ENCODE results near the gene CDK14. TPM values are rescaled to one million over a fixed set of nuclear protein-coding genes. Genes with fewer than 3 reads are reported as not detected.

Gene CDK14
- total and polyA plus RNA-seq, 10 of the 15 experiments (the other 5 are each of a cell fraction or from before 2014, with no cell fraction given): 6.5 to 61.3 (median 24.2) TPM

DNA sequence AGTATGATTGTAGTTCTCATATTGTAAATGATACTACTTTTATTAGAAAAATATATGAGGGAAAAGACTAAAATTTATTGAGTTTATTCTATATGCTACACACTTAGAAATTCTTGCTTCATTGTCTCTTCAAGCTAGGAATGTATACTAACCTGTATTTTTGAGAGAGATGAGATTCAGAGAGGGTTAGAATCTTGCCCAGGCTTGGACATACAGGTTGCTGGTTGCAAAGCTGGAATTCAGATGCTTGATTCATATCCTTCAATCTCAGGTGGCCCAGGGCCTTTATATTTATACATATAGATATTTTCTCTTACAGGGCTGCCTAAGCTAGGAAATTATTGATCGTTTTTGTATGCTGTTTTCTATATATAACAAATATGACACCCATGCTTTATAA, 324.2 kb downstream of the CDK14 start:
- intact Hi-C loops (cut with micrococcal nuclease; ENCODE audit: unreplicated experiment): no loop called here
- TF ChIP-seq NRF1 (conservative IDR thresholded peaks at IDR 0.05; ENCODE audit: low read depth, low read length) (no peak), GABPA (IDR thresholded peaks at IDR 0.05; ENCODE audit: low read depth) (no peak), NFIC (IDR thresholded peaks at IDR 0.05; ENCODE audit: low read depth, low read length) (no peak), FOXK2 (IDR thresholded peaks at IDR 0.05) (no peak), POLR2AphosphoS5 (IDR thresholded peaks at IDR 0.05; ENCODE audit: low read length) (no peak), GATAD2B (conservative IDR thresholded peaks at IDR 0.05; ENCODE audit: low read depth) (no peak), EGR1 (IDR thresholded peaks at IDR 0.05; ENCODE audit: borderline replicate concordance in 1 of 2, low read depth in 2 of 2, low read length in 2 of 2) (no peak), CHD4 (IDR thresholded peaks at IDR 0.05) (no peak), BCL3 (IDR thresholded peaks at IDR 0.05; ENCODE audit: borderline replicate concordance, insufficient read depth, low read depth, low read length, poor library complexity, severe bottlenecking) (no peak), SUPT20H (IDR thresholded peaks at IDR 0.05; ENCODE audit: borderline replicate concordance, control insufficient read depth, low read depth, low read length) (no peak), FOXM1 (IDR thresholded peaks at IDR 0.05; ENCODE audit: low read depth, low read length) (no peak), TCF7 (IDR thresholded peaks at IDR 0.05; ENCODE audit: borderline replicate concordance) (no peak), CHD1 (IDR thresholded peaks at IDR 0.05; ENCODE audit: low read depth, low read length) (no peak), ASH2L (IDR thresholded peaks at IDR 0.05; ENCODE audit: borderline replicate concordance, low read depth) (no peak)
- TF ChIP-seq, protein P1, sequence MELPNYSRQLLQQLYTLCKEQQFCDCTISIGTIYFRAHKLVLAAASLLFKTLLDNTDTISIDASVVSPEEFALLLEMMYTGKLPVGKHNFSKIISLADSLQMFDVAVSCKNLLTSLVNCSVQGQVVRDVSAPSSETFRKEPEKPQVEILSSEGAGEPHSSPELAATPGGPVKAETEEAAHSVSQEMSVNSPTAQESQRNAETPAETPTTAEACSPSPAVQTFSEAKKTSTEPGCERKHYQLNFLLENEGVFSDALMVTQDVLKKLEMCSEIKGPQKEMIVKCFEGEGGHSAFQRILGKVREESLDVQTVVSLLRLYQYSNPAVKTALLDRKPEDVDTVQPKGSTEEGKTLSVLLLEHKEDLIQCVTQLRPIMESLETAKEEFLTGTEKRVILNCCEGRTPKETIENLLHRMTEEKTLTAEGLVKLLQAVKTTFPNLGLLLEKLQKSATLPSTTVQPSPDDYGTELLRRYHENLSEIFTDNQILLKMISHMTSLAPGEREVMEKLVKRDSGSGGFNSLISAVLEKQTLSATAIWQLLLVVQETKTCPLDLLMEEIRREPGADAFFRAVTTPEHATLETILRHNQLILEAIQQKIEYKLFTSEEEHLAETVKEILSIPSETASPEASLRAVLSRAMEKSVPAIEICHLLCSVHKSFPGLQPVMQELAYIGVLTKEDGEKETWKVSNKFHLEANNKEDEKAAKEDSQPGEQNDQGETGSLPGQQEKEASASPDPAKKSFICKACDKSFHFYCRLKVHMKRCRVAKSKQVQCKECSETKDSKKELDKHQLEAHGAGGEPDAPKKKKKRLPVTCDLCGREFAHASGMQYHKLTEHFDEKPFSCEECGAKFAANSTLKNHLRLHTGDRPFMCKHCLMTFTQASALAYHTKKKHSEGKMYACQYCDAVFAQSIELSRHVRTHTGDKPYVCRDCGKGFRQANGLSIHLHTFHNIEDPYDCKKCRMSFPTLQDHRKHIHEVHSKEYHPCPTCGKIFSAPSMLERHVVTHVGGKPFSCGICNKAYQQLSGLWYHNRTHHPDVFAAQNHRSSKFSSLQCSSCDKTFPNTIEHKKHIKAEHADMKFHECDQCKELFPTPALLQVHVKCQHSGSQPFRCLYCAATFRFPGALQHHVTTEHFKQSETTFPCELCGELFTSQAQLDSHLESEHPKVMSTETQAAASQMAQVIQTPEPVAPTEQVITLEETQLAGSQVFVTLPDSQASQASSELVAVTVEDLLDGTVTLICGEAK (IDR thresholded peaks at IDR 0.05; ENCODE audit: borderline replicate concordance): no peak
- TF ChIP-seq, protein P2, sequence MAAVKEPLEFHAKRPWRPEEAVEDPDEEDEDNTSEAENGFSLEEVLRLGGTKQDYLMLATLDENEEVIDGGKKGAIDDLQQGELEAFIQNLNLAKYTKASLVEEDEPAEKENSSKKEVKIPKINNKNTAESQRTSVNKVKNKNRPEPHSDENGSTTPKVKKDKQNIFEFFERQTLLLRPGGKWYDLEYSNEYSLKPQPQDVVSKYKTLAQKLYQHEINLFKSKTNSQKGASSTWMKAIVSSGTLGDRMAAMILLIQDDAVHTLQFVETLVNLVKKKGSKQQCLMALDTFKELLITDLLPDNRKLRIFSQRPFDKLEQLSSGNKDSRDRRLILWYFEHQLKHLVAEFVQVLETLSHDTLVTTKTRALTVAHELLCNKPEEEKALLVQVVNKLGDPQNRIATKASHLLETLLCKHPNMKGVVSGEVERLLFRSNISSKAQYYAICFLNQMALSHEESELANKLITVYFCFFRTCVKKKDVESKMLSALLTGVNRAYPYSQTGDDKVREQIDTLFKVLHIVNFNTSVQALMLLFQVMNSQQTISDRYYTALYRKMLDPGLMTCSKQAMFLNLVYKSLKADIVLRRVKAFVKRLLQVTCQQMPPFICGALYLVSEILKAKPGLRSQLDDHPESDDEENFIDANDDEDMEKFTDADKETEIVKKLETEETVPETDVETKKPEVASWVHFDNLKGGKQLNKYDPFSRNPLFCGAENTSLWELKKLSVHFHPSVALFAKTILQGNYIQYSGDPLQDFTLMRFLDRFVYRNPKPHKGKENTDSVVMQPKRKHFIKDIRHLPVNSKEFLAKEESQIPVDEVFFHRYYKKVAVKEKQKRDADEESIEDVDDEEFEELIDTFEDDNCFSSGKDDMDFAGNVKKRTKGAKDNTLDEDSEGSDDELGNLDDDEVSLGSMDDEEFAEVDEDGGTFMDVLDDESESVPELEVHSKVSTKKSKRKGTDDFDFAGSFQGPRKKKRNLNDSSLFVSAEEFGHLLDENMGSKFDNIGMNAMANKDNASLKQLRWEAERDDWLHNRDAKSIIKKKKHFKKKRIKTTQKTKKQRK (IDR thresholded peaks at IDR 0.05; ENCODE audit: low read depth, low read length): no peak

More for the DNA sequence above, 324.2 kb downstream of the CDK14 start:
- no peaks in the 10 kb centered on the region for H3K9me3 ChIP-seq (replicated peaks; ENCODE audit: control insufficient read depth, insufficient read depth, low read length)
- no peaks in the 10 kb centered on the region for H3K79me2 ChIP-seq (ENCODE audit: control insufficient read depth, insufficient read depth, low read length)
- no peak overlapping the region for H3K4me2 ChIP-seq (ENCODE audit: control insufficient read depth, insufficient read depth)
- DNase-seq (ENCODE audit: low read depth, low spot score) (no peak), FAIRE-seq (no peak), ATAC-seq (no peak)
- no peak overlapping the region for H3K27ac ChIP-seq (ENCODE audit: control insufficient read depth, insufficient read depth)
- no peaks in the 10 kb centered on the region for H4K20me1 ChIP-seq (ENCODE audit: control insufficient read depth, insufficient read depth)
- no peaks in the 10 kb centered on the region for H3K27me3 ChIP-seq (replicated peaks in 1 of 2; ENCODE audit: control insufficient read depth in 2 of 2, insufficient read depth in 2 of 2, low read length in 1 of 2)
- no peak overlapping the region for H3K4me3 ChIP-seq
- ChIA-PET RAD21 (ENCODE audit: unreplicated experiment) (interaction anchor here (0.9 to 1.4 kb wide), 2 partner anchors 12 to 208 kb away, joined by 4 to 5 read pairs; no protein-coding TSS in a partner anchor), SMC1A (ENCODE audit: uncharacterized antibody, unreplicated experiment) (interaction anchor here (1.0 to 2.2 kb wide), 3 partner anchors 9 to 103 kb away, joined by 4 to 16 read pairs (median 5); no protein-coding TSS in a partner anchor), CTCF (interaction anchor here (1.1 to 2.2 kb wide), 3 partner anchors 8 to 11 kb away, joined by 4 to 11 read pairs (median 7); no protein-coding TSS in a partner anchor), POLR2A (interaction anchor here (1.1 kb wide), 1 partner anchor 20 kb away, joined by 3 read pairs; no protein-coding TSS in a partner anchor)
- no peaks in the 10 kb centered on the region for H3K4me1 ChIP-seq (ENCODE audit: control insufficient read depth, insufficient read depth, low read length)
- no peak overlapping the region for H2AFZ ChIP-seq (ENCODE audit: control insufficient read depth, low read depth, low read length)
- no peak overlapping the region for H3K9ac ChIP-seq (ENCODE audit: control insufficient read depth, insufficient read depth, low read length)
- 0% methylated on average over 1 of the region's 1 CpG for WGBS (ENCODE audit: insufficient coverage, insufficient replicate concordance, low lambda C conversion rate, missing lambda C conversion rate)
- no TSS peak for BruUV-seq (replicated peaks)
- no peaks in the 10 kb centered on the region for H3K36me3 ChIP-seq (ENCODE audit: control insufficient read depth in 2 of 2, insufficient read depth in 2 of 2, low read length in 1 of 2)
- in situ Hi-C loops (cut with MboI): no loop called here

All from GM12878 (cell line).